GM23338 (cell line): Measurements from ENCODE around the gene ZMYND11. TPM values are rescaled to one million over a fixed set of nuclear protein-coding genes. Genes with fewer than 3 reads are reported as not detected.

Source experiments
- ATAC-seq: fragments of 200-7000 bp; cut with Tn5 transposase; 3 replicates; pipeline ENCODE4 v1.9.1; 2020
- DNase-seq: peaks from one replicate; pipeline ENCODE4 v3.0.0-alpha.2; 2015; ENCODE audit warnings: low spot score
- H2AFZ ChIP-seq: fragments of 200-600 bp; sonication (generic); 2 replicates; pipeline ENCODE4 v1.8.0; 2016; ENCODE audit warnings: antibody characterized with exemption, mild to moderate bottlenecking, moderate library complexity
- H3F3A ChIP-seq: fragments of 200-600 bp; sonication (generic); replicated peaks from 2 replicates; pipeline ENCODE4 v1.8.0; 2017; ENCODE audit warnings: antibody characterized with exemption, mixed run types, low read depth
- H3K27ac ChIP-seq: fragments of 200-600 bp; sonication (generic); 2 replicates; pipeline ENCODE4 v1.6.1; 2016; ENCODE audit warnings: low read depth
- H3K27me3 ChIP-seq: fragments of 200-600 bp; sonication (generic); 2 replicates; pipeline ENCODE4 v1.8.0; 2016; ENCODE audit warnings: mild to moderate bottlenecking, mixed run types, moderate library complexity; ENCODE audit not compliant: insufficient read depth
- H3K36me3 ChIP-seq: fragments of 200-600 bp; sonication (generic); 2 replicates; pipeline ENCODE4 v1.8.0; 2016; ENCODE audit warnings: mild to moderate bottlenecking; ENCODE audit not compliant: insufficient read depth
- H3K4me1 ChIP-seq: fragments of 200-600 bp; sonication (generic); 2 replicates; pipeline ENCODE4 v1.8.0; 2016; ENCODE audit warnings: mild to moderate bottlenecking, moderate library complexity; ENCODE audit not compliant: insufficient read depth
- H3K4me2 ChIP-seq: fragments of 200-600 bp; sonication (generic); 2 replicates; pipeline ENCODE4 v1.7.1; 2017; ENCODE audit warnings: mixed run types
- H3K4me3 ChIP-seq: fragments of 200-600 bp; sonication (generic); 2 replicates; pipeline ENCODE4 v1.6.1; 2016; ENCODE audit warnings: mixed run types
- H3K79me2 ChIP-seq: fragments of 200-600 bp; sonication (generic); replicated peaks from 2 replicates; pipeline ENCODE4 v1.8.0; 2017; ENCODE audit warnings: mild to moderate bottlenecking; ENCODE audit not compliant: insufficient read depth
- H3K9me2 ChIP-seq: fragments of 200-600 bp; sonication (generic); 2 replicates; pipeline ENCODE4 v1.8.0; 2017; ENCODE audit not compliant: insufficient read depth
- H4K20me1 ChIP-seq: fragments of 200-600 bp; sonication (generic); replicated peaks from 2 replicates; pipeline ENCODE4 v1.8.0; 2017; ENCODE audit warnings: mild to moderate bottlenecking; ENCODE audit not compliant: insufficient read depth
- H3K27ac Mint-ChIP-seq: 2 replicates; pipeline ENCODE4 v1.8.0; 2020; ENCODE audit warnings: inconsistent platforms, mild to moderate bottlenecking, moderate library complexity, mixed read lengths
- H3K27me3 Mint-ChIP-seq: 3 replicates; pipeline ENCODE4 v1.8.0; 2022; ENCODE audit warnings: low read depth, mild to moderate bottlenecking, moderate library complexity, mixed read lengths, inconsistent platforms; ENCODE audit not compliant: insufficient read depth, poor library complexity
- H3K36me3 Mint-ChIP-seq: 3 replicates; pipeline ENCODE4 v1.8.0; 2021; ENCODE audit warnings: low read depth, mild to moderate bottlenecking, inconsistent platforms, moderate library complexity, mixed read lengths
- H3K4me1 Mint-ChIP-seq: 3 replicates; pipeline ENCODE4 v1.8.0; 2020; ENCODE audit warnings: mild to moderate bottlenecking, inconsistent platforms, mixed read lengths
- H3K4me3 Mint-ChIP-seq: 3 replicates; pipeline ENCODE4 v1.8.0; 2021; ENCODE audit warnings: moderate library complexity, mild to moderate bottlenecking, inconsistent platforms, mixed read lengths
- H3K9me3 Mint-ChIP-seq: 3 replicates; pipeline ENCODE4 v1.8.0; 2020; ENCODE audit warnings: moderate library complexity, mild to moderate bottlenecking, inconsistent platforms, mixed read lengths
- NANOG ChIP-seq: IDR thresholded peaks from 2 replicates; pipeline ENCODE4 v1.6.1; 2016; ENCODE audit warnings: antibody characterized with exemption, borderline replicate concordance
- STAT1 ChIP-seq: IDR thresholded peaks from one replicate; pipeline ENCODE4 v1.6.1; 2016; ENCODE audit warnings: antibody characterized with exemption; ENCODE audit not compliant: unreplicated experiment
- polyA plus RNA-seq: library from polyadenylated mRNA; unstranded; fragments of >200 nt; fragmentation: Nextera tagmentation; extraction: Ambion mirVana; gene quantifications from 2 replicates; pipeline ENCODE4 v1.2.1, GENCODE V29; 2016
- total RNA-seq: library from RNA; depleted of rRNA; stranded (reverse); fragments of >200 nt; shearing (Covaris generic); gene quantifications from 2 replicates; pipeline ENCODE4 v1.2.3, GENCODE V29; 2014
- TF ChIP-seq, protein P1 (sequence below): IDR thresholded peaks from 2 replicates; pipeline ENCODE4 v1.6.1; 2016; ENCODE audit warnings: antibody characterized with exemption
- TF ChIP-seq, protein P2 (sequence below): fragments of 250-450 bp; sonication (Bioruptor Pico); IDR thresholded peaks from 2 replicates; pipeline ENCODE4 v1.5.0; 2020; ENCODE audit warnings: mild to moderate bottlenecking, moderate library complexity

The ZMYND11 gene
- total and polyA plus RNA-seq, 2 experiments from 2014 or later: 8.9 to 16.9 TPM

DNA sequence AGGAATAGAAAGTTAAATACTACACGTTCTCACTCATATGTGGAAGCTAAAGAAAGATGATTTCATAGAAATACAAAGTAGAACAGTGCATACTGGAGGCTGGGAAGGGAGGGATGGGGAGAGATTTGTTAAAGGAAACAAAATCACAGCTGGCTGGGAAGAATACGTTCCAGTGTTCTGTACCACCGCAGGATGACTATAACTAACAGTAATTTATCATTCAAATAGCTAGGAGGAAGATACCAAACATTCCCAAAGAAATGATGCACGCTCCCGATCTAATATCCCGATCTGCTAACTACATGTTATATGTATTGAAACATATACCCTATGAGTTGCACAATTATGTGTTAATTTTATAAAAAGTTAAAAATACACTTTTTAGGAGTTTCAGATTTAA, 162.3 kb downstream of the ZMYND11 start:
- no peaks in the 10 kb centered on the region for H3K79me2 ChIP-seq
- no peak overlapping the region for H3K4me2 ChIP-seq
- no peak overlapping the region for H2AFZ ChIP-seq

More for the DNA sequence above, 162.3 kb downstream of the ZMYND11 start:
- Mint-ChIP-seq H3K4me3 (no peak overlapping the region), H3K27ac (no peak overlapping the region), H3K27me3 (peaks cover 1% of the 10 kb centered on the region), H3K36me3 (peaks cover 3% of the 10 kb centered on the region; the same call in 1 of the 3 replicates), H3K4me1 (no peaks in the 10 kb centered on the region; the same call in 2 of the 3 replicates), H3K9me3 (no peaks in the 10 kb centered on the region)
- Histone ChIP-seq H3F3A (no peaks in the 10 kb centered on the region), H3K9me2 (no peaks in the 10 kb centered on the region), H3K36me3 (no peaks in the 10 kb centered on the region), H3K4me3 (no peak overlapping the region), H4K20me1 (no peaks in the 10 kb centered on the region), H3K27ac (no peak overlapping the region), H3K27me3 (no peaks in the 10 kb centered on the region), H3K4me1 (no peaks in the 10 kb centered on the region)
- DNase-seq (no peak), ATAC-seq (no peak)
- TF ChIP-seq, protein P1, sequence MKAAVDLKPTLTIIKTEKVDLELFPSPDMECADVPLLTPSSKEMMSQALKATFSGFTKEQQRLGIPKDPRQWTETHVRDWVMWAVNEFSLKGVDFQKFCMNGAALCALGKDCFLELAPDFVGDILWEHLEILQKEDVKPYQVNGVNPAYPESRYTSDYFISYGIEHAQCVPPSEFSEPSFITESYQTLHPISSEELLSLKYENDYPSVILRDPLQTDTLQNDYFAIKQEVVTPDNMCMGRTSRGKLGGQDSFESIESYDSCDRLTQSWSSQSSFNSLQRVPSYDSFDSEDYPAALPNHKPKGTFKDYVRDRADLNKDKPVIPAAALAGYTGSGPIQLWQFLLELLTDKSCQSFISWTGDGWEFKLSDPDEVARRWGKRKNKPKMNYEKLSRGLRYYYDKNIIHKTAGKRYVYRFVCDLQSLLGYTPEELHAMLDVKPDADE: no peak
- TF ChIP-seq STAT1 (no peak), NANOG (no peak)
- TF ChIP-seq, protein P2, sequence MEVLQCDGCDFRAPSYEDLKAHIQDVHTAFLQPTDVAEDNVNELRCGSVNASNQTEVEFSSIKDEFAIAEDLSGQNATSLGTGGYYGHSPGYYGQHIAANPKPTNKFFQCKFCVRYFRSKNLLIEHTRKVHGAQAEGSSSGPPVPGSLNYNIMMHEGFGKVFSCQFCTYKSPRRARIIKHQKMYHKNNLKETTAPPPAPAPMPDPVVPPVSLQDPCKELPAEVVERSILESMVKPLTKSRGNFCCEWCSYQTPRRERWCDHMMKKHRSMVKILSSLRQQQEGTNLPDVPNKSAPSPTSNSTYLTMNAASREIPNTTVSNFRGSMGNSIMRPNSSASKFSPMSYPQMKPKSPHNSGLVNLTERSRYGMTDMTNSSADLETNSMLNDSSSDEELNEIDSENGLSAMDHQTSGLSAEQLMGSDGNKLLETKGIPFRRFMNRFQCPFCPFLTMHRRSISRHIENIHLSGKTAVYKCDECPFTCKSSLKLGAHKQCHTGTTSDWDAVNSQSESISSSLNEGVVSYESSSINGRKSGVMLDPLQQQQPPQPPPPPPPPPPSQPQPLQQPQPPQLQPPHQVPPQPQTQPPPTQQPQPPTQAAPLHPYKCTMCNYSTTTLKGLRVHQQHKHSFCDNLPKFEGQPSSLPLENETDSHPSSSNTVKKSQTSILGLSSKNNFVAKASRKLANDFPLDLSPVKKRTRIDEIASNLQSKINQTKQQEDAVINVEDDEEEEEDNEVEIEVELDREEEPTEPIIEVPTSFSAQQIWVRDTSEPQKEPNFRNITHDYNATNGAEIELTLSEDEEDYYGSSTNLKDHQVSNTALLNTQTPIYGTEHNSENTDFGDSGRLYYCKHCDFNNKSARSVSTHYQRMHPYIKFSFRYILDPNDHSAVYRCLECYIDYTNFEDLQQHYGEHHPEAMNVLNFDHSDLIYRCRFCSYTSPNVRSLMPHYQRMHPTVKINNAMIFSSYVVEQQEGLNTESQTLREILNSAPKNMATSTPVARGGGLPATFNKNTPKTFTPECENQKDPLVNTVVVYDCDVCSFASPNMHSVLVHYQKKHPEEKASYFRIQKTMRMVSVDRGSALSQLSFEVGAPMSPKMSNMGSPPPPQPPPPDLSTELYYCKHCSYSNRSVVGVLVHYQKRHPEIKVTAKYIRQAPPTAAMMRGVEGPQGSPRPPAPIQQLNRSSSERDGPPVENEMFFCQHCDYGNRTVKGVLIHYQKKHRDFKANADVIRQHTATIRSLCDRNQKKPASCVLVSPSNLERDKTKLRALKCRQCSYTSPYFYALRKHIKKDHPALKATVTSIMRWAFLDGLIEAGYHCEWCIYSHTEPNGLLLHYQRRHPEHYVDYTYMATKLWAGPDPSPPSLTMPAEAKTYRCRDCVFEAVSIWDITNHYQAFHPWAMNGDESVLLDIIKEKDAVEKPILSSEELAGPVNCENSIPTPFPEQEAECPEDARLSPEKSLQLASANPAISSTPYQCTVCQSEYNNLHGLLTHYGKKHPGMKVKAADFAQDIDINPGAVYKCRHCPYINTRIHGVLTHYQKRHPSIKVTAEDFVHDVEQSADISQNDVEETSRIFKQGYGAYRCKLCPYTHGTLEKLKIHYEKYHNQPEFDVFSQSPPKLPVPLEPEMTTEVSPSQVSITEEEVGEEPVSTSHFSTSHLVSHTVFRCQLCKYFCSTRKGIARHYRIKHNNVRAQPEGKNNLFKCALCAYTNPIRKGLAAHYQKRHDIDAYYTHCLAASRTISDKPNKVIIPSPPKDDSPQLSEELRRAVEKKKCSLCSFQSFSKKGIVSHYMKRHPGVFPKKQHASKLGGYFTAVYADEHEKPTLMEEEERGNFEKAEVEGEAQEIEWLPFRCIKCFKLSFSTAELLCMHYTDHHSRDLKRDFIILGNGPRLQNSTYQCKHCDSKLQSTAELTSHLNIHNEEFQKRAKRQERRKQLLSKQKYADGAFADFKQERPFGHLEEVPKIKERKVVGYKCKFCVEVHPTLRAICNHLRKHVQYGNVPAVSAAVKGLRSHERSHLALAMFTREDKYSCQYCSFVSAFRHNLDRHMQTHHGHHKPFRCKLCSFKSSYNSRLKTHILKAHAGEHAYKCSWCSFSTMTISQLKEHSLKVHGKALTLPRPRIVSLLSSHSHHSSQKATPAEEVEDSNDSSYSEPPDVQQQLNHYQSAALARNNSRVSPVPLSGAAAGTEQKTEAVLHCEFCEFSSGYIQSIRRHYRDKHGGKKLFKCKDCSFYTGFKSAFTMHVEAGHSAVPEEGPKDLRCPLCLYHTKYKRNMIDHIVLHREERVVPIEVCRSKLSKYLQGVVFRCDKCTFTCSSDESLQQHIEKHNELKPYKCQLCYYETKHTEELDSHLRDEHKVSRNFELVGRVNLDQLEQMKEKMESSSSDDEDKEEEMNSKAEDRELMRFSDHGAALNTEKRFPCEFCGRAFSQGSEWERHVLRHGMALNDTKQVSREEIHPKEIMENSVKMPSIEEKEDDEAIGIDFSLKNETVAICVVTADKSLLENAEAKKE: no peak
